H1 (cell line): ENCODE measurements around the gene PSME2. TPM values are rescaled to one million over a fixed set of nuclear protein-coding genes. Genes with fewer than 3 reads are reported as not detected.

Experiments used
- CTCF ChIA-PET: fragments of 300-600 bp; sonication (Branson Sonifier 250); formaldehyde crosslinking; loops from one replicate; lab custom pipeline; 2021; ENCODE audit not compliant: partially characterized antibody; lab: Charles Lee
- POLR2A ChIA-PET: fragments of 300-600 bp; sonication (Branson Sonifier 250); formaldehyde crosslinking; loops from one replicate; lab custom pipeline; 2021; ENCODE audit warnings: inconsistent platforms; ENCODE audit not compliant: partially characterized antibody; lab: Charles Lee
- DNase-seq, 2 experiments: peaks; one replicate each; pipeline versions ENCODE4 v3.0.0 to v3.0.0-alpha.2; 2010 to 2022; ENCODE audit warnings: low spot score in 2 of 2, low read depth in 1 of 2, mixed read lengths in 1 of 2
- FAIRE-seq: peaks from 2 replicates; lab custom pipeline; 2011; peaks lifted over from hg19 to GRCh38; lab: Jason Lieb, UNC
- H2AFZ ChIP-seq: 2 replicates; pipeline ENCODE4 v1.8.1; 2012; ENCODE audit warnings: low read length, inconsistent platforms
- H2AK5ac ChIP-seq: 2 replicates; pipeline ENCODE4 v1.6.1; 2013; ENCODE audit warnings: low read depth, low read length
- H2BK120ac ChIP-seq: replicated peaks from 2 replicates; pipeline ENCODE3; 2013; ENCODE audit warnings: low read depth, low read length, inconsistent platforms
- H2BK12ac ChIP-seq: 2 replicates; pipeline ENCODE4 v1.6.1; 2013; ENCODE audit warnings: low read depth, low read length
- H2BK15ac ChIP-seq: 2 replicates; pipeline ENCODE4 v1.6.1; 2013; ENCODE audit warnings: low read length
- H2BK20ac ChIP-seq: 2 replicates; pipeline ENCODE4 v1.6.1; 2013; ENCODE audit warnings: low read length
- H2BK5ac ChIP-seq: 2 replicates; pipeline ENCODE4 v1.6.1; 2013; ENCODE audit warnings: low read depth, low read length
- H3K14ac ChIP-seq: 2 replicates; pipeline ENCODE4 v1.6.1; 2013; ENCODE audit warnings: inconsistent platforms; ENCODE audit not compliant: insufficient read length
- H3K18ac ChIP-seq: 2 replicates; pipeline ENCODE4 v1.6.1; 2013; ENCODE audit warnings: low read length; ENCODE audit errors: extremely low read depth
- H3K23ac ChIP-seq: 2 replicates; pipeline ENCODE4 v1.6.1; 2013; ENCODE audit warnings: inconsistent platforms; ENCODE audit not compliant: insufficient read length
- H3K23me2 ChIP-seq: 2 replicates; pipeline ENCODE4 v1.6.1; 2013; ENCODE audit warnings: low read depth, low read length
- H3K27ac ChIP-seq: 2 replicates; pipeline ENCODE4 v1.6.1; 2011; ENCODE audit warnings: low read depth, low read length, inconsistent platforms
- H3K27me3 ChIP-seq, 4 experiments: replicated peaks in 1 of 4; 1 replicate in 1 of 4; 2 replicates in 3 of 4; pipeline versions ENCODE4 v1.6.1 to v1.8.1; 2011 to 2013; ENCODE audit warnings: low read length in 3 of 4, mild to moderate bottlenecking in 3 of 4, inconsistent platforms in 2 of 4, mixed read lengths in 2 of 4, moderate library complexity in 1 of 4; ENCODE audit not compliant: control insufficient read depth in 3 of 4, insufficient read depth in 3 of 4; ENCODE audit errors: extremely low read depth in 1 of 4
- H3K36me3 ChIP-seq, 4 experiments: 2 replicates each; pipeline versions ENCODE4 v1.6.1 to v1.8.1; 2011 to 2013; ENCODE audit warnings: mild to moderate bottlenecking in 4 of 4, low read length in 3 of 4, moderate library complexity in 2 of 4, control low read depth in 1 of 4, inconsistent platforms in 1 of 4; ENCODE audit not compliant: insufficient read depth in 4 of 4, control insufficient read depth in 2 of 4
- H3K4ac ChIP-seq: replicated peaks from 2 replicates; pipeline ENCODE3; 2013; ENCODE audit warnings: low read length, low read depth, mixed read lengths, inconsistent platforms; ENCODE audit not compliant: insufficient read length
- H3K4me1 ChIP-seq, 4 experiments: replicated peaks in 1 of 4; 1 replicate in 1 of 4; 2 replicates in 3 of 4; pipeline versions ENCODE4 v1.6.1 to v1.8.1; 2011 to 2013; ENCODE audit warnings: low read length in 3 of 4, inconsistent platforms in 2 of 4, mixed read lengths in 1 of 4; ENCODE audit not compliant: insufficient read depth in 4 of 4, control insufficient read depth in 3 of 4
- H3K4me2 ChIP-seq, 2 experiments: 2 replicates each; pipeline versions ENCODE4 v1.6.1 to v1.8.1; 2011 to 2013; ENCODE audit warnings: low read depth in 2 of 2, low read length in 2 of 2, control low read depth in 1 of 2, inconsistent platforms in 1 of 2, mild to moderate bottlenecking in 1 of 2; ENCODE audit not compliant: insufficient read depth in 1 of 2
- H3K4me3 ChIP-seq, 4 experiments: fragments of 200-600, 300-600 bp in 1 of 4; sonication (generic), shearing (Covaris generic), sonication (Bioruptor Twin) in 1 of 4; 2 replicates each; pipeline versions ENCODE4 v1.5.1 to v1.8.1; 2011 to 2016; ENCODE audit warnings: low read length in 4 of 4, low read depth in 3 of 4, control low read depth in 2 of 4, inconsistent platforms in 2 of 4, mild to moderate bottlenecking in 2 of 4, mixed read lengths in 1 of 4, moderate library complexity in 1 of 4; ENCODE audit not compliant: insufficient read depth in 2 of 4; ENCODE audit errors: extremely low read depth in 1 of 4
- H3K56ac ChIP-seq: replicated peaks from 2 replicates; pipeline ENCODE3; 2013; ENCODE audit warnings: low read depth, mild to moderate bottlenecking, mixed read lengths, low read length, inconsistent platforms; ENCODE audit not compliant: insufficient read length
- H3K79me1 ChIP-seq: 2 replicates; pipeline ENCODE4 v1.6.1; 2013; ENCODE audit warnings: low read depth, low read length, control low read depth
- H3K79me2 ChIP-seq, 2 experiments: 2 replicates each; pipeline versions ENCODE4 v1.6.1 to v1.8.1; 2012 to 2013; ENCODE audit warnings: low read length in 2 of 2, mild to moderate bottlenecking in 2 of 2, inconsistent platforms in 1 of 2; ENCODE audit not compliant: insufficient read depth in 2 of 2, control insufficient read depth in 1 of 2
- H3K9ac ChIP-seq, 4 experiments: replicated peaks in 1 of 4; 1 replicate in 1 of 4; 2 replicates in 3 of 4; pipeline versions ENCODE4 v1.6.1 to v1.8.1; 2011 to 2013; ENCODE audit warnings: low read depth in 3 of 4, low read length in 3 of 4, control low read depth in 2 of 4, mild to moderate bottlenecking in 2 of 4, moderate library complexity in 2 of 4, inconsistent platforms in 1 of 4; ENCODE audit errors: extremely low read depth in 1 of 4
- H3K9me3 ChIP-seq, 2 experiments: 2 replicates each; pipeline versions ENCODE4 v1.6.1 to v1.8.1; 2012 to 2013; ENCODE audit warnings: mild to moderate bottlenecking in 2 of 2, moderate library complexity in 2 of 2, control low read depth in 1 of 2, inconsistent platforms in 1 of 2, low read depth in 1 of 2, low read length in 1 of 2, mixed read lengths in 1 of 2; ENCODE audit not compliant: insufficient read depth in 2 of 2
- H4K20me1 ChIP-seq, 2 experiments: replicated peaks in 1 of 2; 2 replicates each; pipeline versions ENCODE3 to v1.8.1; 2011 to 2013; ENCODE audit warnings: inconsistent platforms in 2 of 2, low read length in 2 of 2, mild to moderate bottlenecking in 1 of 2; ENCODE audit not compliant: insufficient read depth in 2 of 2, control insufficient read depth in 1 of 2
- H4K5ac ChIP-seq: 2 replicates; pipeline ENCODE4 v1.6.1; 2013; ENCODE audit warnings: low read length, low read depth, mixed read lengths, inconsistent platforms; ENCODE audit not compliant: insufficient read length
- H4K8ac ChIP-seq: 2 replicates; pipeline ENCODE4 v1.8.0; 2013; ENCODE audit warnings: mild to moderate bottlenecking, moderate library complexity, low read length, inconsistent platforms; ENCODE audit not compliant: insufficient read depth; ENCODE audit errors: extremely low read depth
- H4K91ac ChIP-seq: replicated peaks from 2 replicates; pipeline ENCODE3; 2013; ENCODE audit warnings: low read length, mixed read lengths, inconsistent platforms; ENCODE audit not compliant: insufficient read length
- ATF2 ChIP-seq: IDR thresholded peaks from 2 replicates; pipeline ENCODE4 v1.6.1; 2012; ENCODE audit warnings: low read length, inconsistent platforms
- CBX5 ChIP-seq: fragments of 300-800, 300-1000 bp; sonication (generic); IDR thresholded peaks from 2 replicates; pipeline ENCODE4 v1.7.1; 2016; ENCODE audit warnings: antibody characterized with exemption, low read length, low read depth
- E2F6 ChIP-seq: IDR thresholded peaks from 2 replicates; pipeline ENCODE4 v1.6.1; 2012; ENCODE audit warnings: inconsistent platforms
- EGR1 ChIP-seq: IDR thresholded peaks from 2 replicates; pipeline ENCODE4 v1.6.1; 2011; ENCODE audit warnings: low read depth, low read length, borderline replicate concordance
- EZH2 ChIP-seq: fragments of 200-600 bp; sonication (generic); IDR thresholded peaks from 2 replicates; pipeline ENCODE4 v1.7.1; 2012; ENCODE audit warnings: low read depth, mild to moderate bottlenecking, moderate library complexity, low read length, inconsistent platforms; ENCODE audit not compliant: severe bottlenecking
- FOSL1 ChIP-seq: IDR thresholded peaks from 2 replicates; pipeline ENCODE4 v1.6.1; 2011; ENCODE audit warnings: mild to moderate bottlenecking, low read depth, low read length, moderate library complexity; ENCODE audit not compliant: insufficient read depth
- MAFK ChIP-seq: IDR thresholded peaks from 2 replicates; pipeline ENCODE4 v1.6.1; 2012; ENCODE audit warnings: low read depth, mild to moderate bottlenecking, improper control_type of control experiment, low read length
- POLR2AphosphoS5 ChIP-seq: IDR thresholded peaks from 2 replicates; pipeline ENCODE4 v1.6.1; 2011; ENCODE audit warnings: low read depth, low read length
- RNF2 ChIP-seq: fragments of 200-900, 300-1000 bp; sonication (generic); IDR thresholded peaks from 2 replicates; pipeline ENCODE4 v1.7.1; 2016; ENCODE audit warnings: borderline replicate concordance, low read depth, mild to moderate bottlenecking, antibody characterized with exemption, low read length; ENCODE audit not compliant: poor library complexity, severe bottlenecking; ENCODE audit errors: missing control alignments
- RXRA ChIP-seq: IDR thresholded peaks from 2 replicates; pipeline ENCODE4 v1.6.1; 2011; ENCODE audit warnings: low read depth, mild to moderate bottlenecking, low read length, moderate library complexity; ENCODE audit not compliant: insufficient read depth
- WGBS, 2 experiments: shearing (Covaris generic) in 1 of 2; methylation state at CpG; one replicate each; pipeline versions ENCODE4 v1.1.6 to v1.1.7; 2013 to 2015; ENCODE audit warnings: low lambda C conversion rate in 2 of 2, mixed read lengths in 2 of 2, inconsistent platforms in 1 of 2, low coverage in 1 of 2, missing lambda C conversion rate in 1 of 2; ENCODE audit not compliant: insufficient replicate concordance in 2 of 2, insufficient coverage in 1 of 2, insufficient read length in 1 of 2; ENCODE audit errors: extremely low coverage in 1 of 2, missing lambda C conversion rate in 1 of 2; 5-methylcytosine and 5-hydroxymethylcytosine counted together
- polyA plus RNA-seq, 7 experiments: library from polyadenylated mRNA; depleted of rRNA in 3 of 7; stranded (reverse) in 5 of 7; unstranded in 2 of 7; fragments of >200 nt in 5 of 7; fragments of 200-250 nt in 2 of 7; gene quantifications; 1 replicate in 5 of 7; 2 replicates in 1 of 7; 4 replicates in 1 of 7; pipeline versions ENCODE4 v1.2.1 to v1.2.3, GENCODE V29; 2011 to 2013; ENCODE audit warnings: missing spikeins in 2 of 7, mixed read lengths in 2 of 7
- total RNA-seq: library from RNA; stranded (reverse); fragmentation: NEBNext Ultra II Directional; extraction: Animal tissue kit (Norgen Biotek cat#: 25700); gene quantifications from 2 replicates; pipeline ENCODE4 v1.2.1, GENCODE V29; 2021

Gene PSME2
- total and polyA plus RNA-seq, 2 of the 8 experiments (the other 6 are each of a cell fraction or from before 2014, with no cell fraction given) = 71.8 to 111 TPM

GRCh38 chr14:24183014-24183481 lies 36.6 kb upstream of the PSME2 start:
- peaks cover 14% of the 10 kb centered on the region for H3K79me1 ChIP-seq
- no peak overlapping the region for H4K91ac ChIP-seq
- no peak overlapping the region for H3K18ac ChIP-seq
- no peak for FAIRE-seq
- H3K9me3 ChIP-seq = no peaks in the 10 kb centered on the region
- H2AK5ac ChIP-seq = no peak overlapping the region
- no peak for DNase-seq
- H4K20me1 ChIP-seq = peaks cover 2 to 28% of the 10 kb centered on the region in 2 experiments
- H2BK20ac ChIP-seq = no peak overlapping the region
- no peak overlapping the region for H3K14ac ChIP-seq
- H4K8ac ChIP-seq = no peak overlapping the region; the same call in 1 of the 2 replicates
- POLR2A ChIA-PET = interaction anchor here (0.8 to 9.3 kb wide), 8 partner anchors 8 to 58 kb away, joined by 3 to 158 read pairs (median 6); partner anchors contain the start of genes EMC9, IRF9, REC8 and RNF31
- CTCF ChIA-PET = interaction anchor here (1.0 to 1.3 kb wide), 2 partner anchors 11 to 22 kb away, joined by 4 to 5 read pairs; partner anchors contain the start of genes IRF9 and REC8
- no peak overlapping the region for H3K56ac ChIP-seq
- no peak overlapping the region for H3K4ac ChIP-seq
- no peak overlapping the region for H3K27ac ChIP-seq
- H3K9ac ChIP-seq = no peak overlapping the region
- H4K5ac ChIP-seq = no peak overlapping the region
- no peak overlapping the region for H2AFZ ChIP-seq
- no peak overlapping the region for H3K23ac ChIP-seq
- no peak overlapping the region for H3K4me3 ChIP-seq
- H3K79me2 ChIP-seq = peaks cover 0 to 13% of the 10 kb centered on the region in 2 experiments; a peak in 2 of 4 replicates
- H2BK15ac ChIP-seq = no peak overlapping the region
- peaks cover 26 to 83% (median 69%) of the 10 kb centered on the region in 4 experiments for H3K36me3 ChIP-seq
- peaks cover 0 to 6% (median 4%) of the 10 kb centered on the region in 4 experiments; a peak in 6 of 7 replicates for H3K4me1 ChIP-seq
- peaks cover 3% of the 10 kb centered on the region; the same call in 1 of the 2 replicates for H3K23me2 ChIP-seq
- no peak overlapping the region for H2BK120ac ChIP-seq
- H2BK5ac ChIP-seq = no peak overlapping the region
- 94% methylated on average over 13 of the region's 15 CpGs; no CpG with 5 or more reads in 1 of the 2 experiments for WGBS, 2 experiments
- H2BK12ac ChIP-seq = no peak overlapping the region
- H3K27me3 ChIP-seq = no peaks in the 10 kb centered on the region
- no peak overlapping the region for H3K4me2 ChIP-seq
- TF ChIP-seq EZH2 (no peak), E2F6 (no peak), POLR2AphosphoS5 (no peak), EGR1 (no peak), RNF2 (no peak), MAFK (no peak), ATF2 (no peak), FOSL1 (no peak), CBX5 (no peak), RXRA (no peak)
